Kidney tubule cell (primary cell): Measurements from ENCODE around the gene RAD9A.

Source experiments
- DNase-seq: peaks from one replicate; pipeline ENCODE4 v3.0.0-alpha.2; 2018; ENCODE audit warnings: low spot score

RAD9A gene

GRCh38 chr11:67409781-67410368 lies 18.1 kb downstream of the RAD9A start:
- DNase-seq = no peak

DNA sequence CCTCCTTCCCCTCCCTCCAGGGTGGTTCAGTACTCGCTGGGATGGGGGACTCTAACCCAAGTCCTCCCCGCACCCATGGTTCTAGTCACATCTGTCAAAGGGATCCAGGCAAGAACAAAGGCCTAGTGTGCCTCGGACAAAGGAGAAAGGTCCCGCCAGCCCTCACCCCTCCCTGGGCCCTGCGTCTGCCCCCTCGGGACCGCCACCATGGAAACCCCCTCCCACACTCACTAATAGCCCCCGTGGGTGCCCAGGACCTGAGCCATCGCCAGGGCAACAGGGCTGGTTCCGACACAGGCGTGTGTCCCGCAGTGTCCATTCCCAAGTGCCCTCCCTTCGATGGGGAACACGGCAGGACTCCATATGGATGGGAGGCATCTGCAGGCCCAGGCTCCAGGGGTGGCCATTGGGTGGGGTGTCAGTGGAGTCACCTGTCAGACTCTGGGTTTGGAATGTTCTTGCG lies 18.6 kb downstream of the RAD9A start:
- no peak for DNase-seq

DNA sequence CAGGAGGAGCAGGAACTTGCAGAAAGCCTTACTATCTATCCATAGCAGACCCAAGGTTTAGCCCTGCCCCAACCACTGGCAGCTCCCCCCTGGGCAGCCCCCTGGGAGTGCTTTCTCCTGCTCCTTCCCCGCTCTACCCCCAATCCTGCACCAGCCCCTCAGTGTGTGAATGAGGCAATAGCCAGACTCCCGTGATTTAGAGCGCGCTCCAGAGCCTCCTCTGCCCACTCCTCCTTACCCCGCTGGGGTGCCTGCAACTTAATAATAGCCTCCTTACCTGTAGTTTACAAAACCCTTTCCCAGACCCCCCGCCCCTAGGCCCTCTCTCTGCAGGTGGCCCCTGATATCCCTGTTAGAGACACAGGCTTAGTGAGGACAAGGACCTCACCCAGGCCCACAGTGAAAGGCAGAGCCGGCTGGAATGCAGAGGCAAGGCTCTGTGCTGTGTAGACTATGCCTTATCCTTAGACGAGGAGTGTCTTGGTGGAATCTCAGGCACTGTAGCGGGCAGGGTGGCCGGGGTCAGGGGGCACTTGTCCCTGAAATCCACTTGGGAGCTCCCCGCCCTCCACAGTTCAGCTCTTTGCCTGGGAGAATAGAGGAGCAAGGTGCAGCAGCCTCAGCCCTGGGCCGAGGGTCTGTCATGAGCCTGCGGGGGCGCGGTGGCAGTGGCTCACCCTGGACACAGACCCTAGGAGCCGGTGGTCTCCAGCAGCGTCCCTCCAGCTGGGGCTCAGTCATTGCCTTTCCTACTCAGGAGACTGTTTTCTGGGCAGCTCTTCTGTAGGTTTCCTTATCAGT lies 19.4 kb downstream of the RAD9A start:
- no peak for DNase-seq

GRCh38 chr11:67411785-67412152 lies 20.0 kb downstream of the RAD9A start:
- DNase-seq = no peak

GRCh38 chr11:67412495-67413179 lies 20.9 kb downstream of the RAD9A start:
- DNase-seq = no peak

- DNase-seq = no peak
These were observed 21.6 kb downstream of the RAD9A start for GRCh38 chr11:67413266-67413849.

- no peak for DNase-seq
These were observed 23.9 kb downstream of the RAD9A start, which contains the start of gene CARNS1 for GRCh38 chr11:67415501-67416304. Gene CARNS1 (plus strand): TSS chr11:67415678. CDS start chr11:67416200, 522 bp downstream.

DNA sequence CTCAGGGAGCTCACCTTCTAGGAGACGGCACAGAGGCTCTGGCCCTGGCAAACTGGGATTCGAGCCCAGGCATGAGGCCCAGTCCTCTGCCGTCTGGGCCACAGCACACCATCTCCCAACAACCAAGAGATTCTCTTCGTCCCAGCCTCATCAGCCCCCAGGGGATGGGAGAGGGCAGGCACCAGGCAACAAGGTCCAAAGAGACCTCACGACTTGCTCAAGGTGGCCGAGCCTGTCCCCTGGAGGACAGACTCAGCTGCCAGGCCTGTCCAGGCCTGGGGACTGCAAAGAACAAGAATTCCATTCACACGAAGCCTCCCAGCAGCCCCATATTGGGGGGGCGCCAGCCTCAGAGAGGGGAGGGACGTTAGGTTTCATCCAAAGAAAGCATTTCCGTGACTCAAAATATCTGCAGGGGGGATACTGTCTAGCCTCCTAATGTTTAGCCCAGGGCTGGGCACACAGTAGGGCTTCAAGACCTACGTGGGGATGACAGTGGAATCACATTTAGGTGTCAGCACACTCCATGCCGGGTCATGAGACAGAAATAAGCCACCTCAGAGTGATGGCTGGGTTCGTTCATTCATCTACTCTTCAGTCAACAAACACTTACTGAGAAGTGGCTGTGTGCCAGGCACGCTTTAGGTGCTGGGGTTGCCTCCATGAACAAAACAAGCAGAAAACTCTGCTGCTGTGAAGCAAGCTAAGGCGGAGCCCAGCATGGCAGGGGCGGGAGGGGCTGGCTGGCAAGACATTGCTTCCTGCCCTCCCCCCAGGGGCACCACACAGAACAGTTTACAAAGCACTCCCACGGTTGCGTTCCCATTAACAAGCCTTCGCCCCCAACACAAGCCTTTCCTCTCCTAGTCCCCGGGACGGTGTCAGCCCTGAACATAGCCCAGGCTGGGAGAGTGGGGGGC lies 24.9 kb downstream of the RAD9A start:
- DNase-seq = no peak

DNA sequence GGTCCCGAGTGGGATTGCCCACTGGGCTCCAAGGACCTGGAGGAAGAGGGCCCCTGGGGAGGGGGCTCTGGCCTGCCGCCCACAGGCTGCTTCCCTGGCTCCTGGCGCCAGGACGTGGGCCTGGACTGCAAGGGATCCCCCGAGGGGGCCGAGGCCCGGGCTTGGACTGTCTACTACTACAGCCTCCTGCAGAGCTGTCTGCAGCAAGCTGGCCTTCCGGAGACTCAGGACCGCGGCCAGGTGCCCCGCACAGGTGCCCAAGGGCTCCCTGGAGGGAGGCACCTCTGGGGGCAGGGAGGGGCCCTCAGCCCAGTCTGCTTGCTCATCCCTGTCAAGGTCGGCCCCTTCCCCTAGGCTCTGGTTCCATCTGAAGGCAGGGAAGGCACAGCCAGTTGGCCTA lies 25.6 kb downstream of the RAD9A start:
- no peak for DNase-seq

DNA sequence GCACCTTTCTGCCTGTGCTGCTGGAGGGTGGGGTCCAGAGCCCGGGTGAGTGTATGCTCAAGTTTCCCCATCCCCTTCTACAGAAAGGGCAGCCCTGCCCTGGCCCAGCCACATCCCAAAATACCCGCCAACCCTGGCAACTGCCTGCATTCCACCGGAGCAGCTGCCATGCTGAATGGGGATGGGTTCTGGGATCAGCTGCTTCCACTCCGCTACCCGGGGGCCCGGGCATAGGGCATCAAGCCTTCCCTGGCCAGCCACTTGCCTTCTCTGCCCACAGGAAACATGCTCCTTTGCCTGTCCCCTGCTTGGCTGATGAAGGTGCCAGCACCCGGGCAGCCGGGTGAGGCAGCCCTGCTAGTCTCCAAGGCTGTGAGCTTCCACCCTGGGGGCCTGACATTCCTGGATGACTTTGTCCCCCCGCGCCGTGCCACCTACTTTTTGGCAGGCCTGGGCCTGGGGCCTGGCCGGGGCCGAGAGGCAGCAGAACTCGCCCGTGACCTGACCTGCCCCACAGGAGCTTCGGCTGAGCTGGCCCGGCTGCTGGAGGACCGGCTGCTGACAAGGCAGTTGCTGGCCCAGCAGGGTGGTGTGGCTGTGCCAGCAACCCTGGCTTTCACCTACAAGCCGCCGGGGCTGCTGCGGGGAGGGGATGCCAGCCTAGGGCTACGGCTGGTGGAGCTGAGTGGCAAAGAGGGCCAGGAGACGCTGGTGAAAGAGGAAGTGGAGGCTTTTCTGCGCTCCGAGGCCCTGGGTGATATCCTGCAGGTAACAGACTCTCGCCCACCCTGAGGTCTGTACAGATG lies 26.9 kb downstream of the RAD9A start:
- no peak for DNase-seq

DNA sequence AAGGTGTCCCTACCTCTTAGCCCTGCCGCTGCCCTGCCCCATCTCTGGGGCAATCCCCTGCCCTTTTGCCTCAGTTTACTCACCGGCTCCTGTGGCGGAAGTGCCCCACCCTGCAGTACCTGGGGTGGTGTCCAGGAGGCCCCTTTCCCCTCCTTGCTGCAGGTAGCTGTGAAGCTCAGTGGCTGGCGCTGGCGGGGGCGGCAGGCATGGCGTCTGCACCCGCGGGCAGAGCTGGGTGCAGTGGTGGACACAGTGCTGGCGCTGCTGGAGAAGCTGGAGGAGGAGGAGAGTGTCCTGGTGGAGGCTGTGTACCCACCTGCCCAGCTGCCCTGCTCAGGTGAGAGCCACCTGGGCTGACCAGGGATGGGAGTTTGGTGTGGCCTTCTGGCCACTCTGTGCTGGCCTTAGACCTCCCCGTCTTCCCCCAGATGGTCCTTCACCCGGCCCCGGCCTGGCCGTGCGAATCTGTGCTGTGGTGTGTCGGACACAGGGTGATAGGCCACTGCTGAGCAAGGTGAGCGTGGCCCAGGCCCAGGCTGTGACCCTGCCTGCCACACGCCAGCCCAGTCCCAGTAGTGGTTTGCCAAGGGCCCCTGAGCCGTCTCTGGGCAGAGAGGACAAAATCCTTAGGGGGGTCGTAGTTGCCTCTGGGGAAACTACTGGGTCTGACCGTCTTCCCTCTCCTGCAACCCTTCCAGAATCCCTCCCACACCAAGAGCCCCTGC lies 27.7 kb downstream of the RAD9A start:
- DNase-seq = no peak

- no peak for DNase-seq
These were observed 28.4 kb downstream of the RAD9A start for GRCh38 chr11:67420147-67420645.

GRCh38 chr11:67420646-67421429 lies 29.1 kb downstream of the RAD9A start:
- DNase-seq = peak; percentile 95

DNA sequence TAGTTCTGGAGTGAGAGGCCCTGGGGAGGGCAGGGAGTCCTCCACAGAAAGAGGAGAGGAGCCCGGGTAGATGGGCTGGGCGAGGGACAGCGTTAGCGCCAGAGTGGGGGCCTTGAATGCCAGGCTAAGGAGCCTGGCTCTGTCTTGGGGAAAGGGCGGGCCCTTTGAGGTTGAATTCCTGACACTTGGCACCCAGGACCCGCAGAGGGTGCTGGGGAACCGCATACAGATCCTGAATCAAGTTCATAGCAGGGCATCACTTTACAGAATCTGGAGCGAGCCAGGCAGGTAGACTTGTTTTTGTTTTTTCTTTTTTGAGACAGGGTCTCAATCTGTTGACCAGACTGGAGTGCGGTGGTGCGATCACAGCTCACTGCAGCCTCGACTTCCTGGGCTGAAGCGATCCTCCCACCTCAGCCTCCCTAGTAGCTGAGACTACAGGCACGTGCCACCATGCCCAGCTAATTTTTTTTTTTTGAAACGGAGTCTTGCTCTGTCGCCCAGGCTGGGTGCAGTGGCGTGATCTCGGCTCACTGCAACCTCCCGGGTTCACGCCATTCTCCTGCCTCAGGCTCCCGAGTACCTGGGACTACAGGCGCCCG lies 29.7 kb downstream of the RAD9A start:
- no peak for DNase-seq

- DNase-seq = peak; percentile 61
These were observed 31.1 kb downstream of the RAD9A start for GRCh38 chr11:67422891-67423290.

GRCh38 chr11:67423466-67423865 lies 31.7 kb downstream of the RAD9A start:
- DNase-seq = no peak

DNA sequence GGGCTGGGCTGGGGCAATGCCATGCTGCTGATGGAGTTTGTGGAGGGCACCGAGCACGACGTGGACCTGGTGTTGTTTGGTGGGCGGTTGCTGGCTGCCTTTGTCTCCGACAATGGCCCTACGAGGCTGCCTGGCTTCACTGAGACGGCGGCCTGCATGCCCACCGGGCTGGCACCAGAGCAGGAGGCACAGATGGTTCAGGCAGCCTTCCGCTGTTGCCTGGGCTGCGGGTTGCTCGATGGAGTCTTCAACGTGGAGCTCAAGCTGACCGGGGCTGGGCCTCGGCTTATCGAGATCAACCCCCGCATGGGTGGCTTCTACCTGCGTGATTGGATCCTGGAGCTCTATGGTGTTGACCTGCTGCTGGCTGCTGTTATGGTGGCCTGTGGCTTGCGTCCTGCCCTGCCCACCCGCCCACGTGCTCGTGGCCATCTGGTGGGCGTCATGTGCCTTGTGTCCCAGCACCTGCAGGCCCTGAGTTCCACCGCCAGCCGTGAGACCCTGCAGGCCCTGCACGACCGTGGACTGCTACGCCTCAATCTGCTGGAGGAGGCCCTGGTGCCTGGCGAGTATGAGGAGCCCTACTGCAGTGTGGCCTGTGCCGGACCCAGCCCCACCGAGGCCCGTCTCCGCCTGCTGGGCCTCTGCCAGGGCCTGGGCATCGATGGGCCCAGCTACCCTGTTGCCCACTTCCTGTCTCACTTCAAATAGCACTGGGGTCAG lies 32.3 kb downstream of the RAD9A start:
- no peak for DNase-seq
